GM18517 (cell line): ENCODE measurements around the gene KHDC1.
"Not testable (repeated sequence)": the region's sequence is repeated elsewhere in the genome, so short reads cannot be mapped to it uniquely, and the experiment has no call there.

Source experiments
- ATAC-seq: cut with Tn5 transposase; IDR thresholded peaks from one replicate; pipeline ENCODE4 v1.9.1; 2021; ENCODE audit warnings: mild to moderate bottlenecking, moderate library complexity; ENCODE audit not compliant: unreplicated experiment

The KHDC1 gene

GRCh38 chr6:73252703-73253102 lies 10.3 kb downstream of the KHDC1 start:
- ATAC-seq: no peak

GRCh38 chr6:73250016-73250415 lies 13.0 kb downstream of the KHDC1 start:
- ATAC-seq: no peak

- no peak for ATAC-seq
Measured at GRCh38 chr6:73248192-73248903, 14.6 kb downstream of the KHDC1 start.

- ATAC-seq: no peak
Measured at GRCh38 chr6:73242001-73242400, 21.0 kb downstream of the KHDC1 start.

GRCh38 chr6:73240730-73241129 lies 22.3 kb downstream of the KHDC1 start:
- ATAC-seq: no peak

- ATAC-seq: no peak
Measured at GRCh38 chr6:73236144-73236750, 26.7 kb downstream of the KHDC1 start.

- no peak for ATAC-seq
Measured at GRCh38 chr6:73234733-73235132, 28.3 kb downstream of the KHDC1 start.

- ATAC-seq: not testable (repeated sequence)
Measured at GRCh38 chr6:73233971-73234370, 29.0 kb downstream of the KHDC1 start.

GRCh38 chr6:73233048-73233447 lies 29.9 kb downstream of the KHDC1 start:
- no peak for ATAC-seq

- ATAC-seq: peak; percentile 57
Measured at GRCh38 chr6:73231986-73232391, 31.0 kb downstream of the KHDC1 start.

- ATAC-seq: no peak
Measured at GRCh38 chr6:73227606-73228255, 35.3 kb downstream of the KHDC1 start.

- ATAC-seq: no peak
Measured at GRCh38 chr6:73225396-73225795, 37.6 kb downstream of the KHDC1 start, which contains the start of gene KHDC1L. Gene KHDC1L (minus strand): TSS chr6:73225496. CDS start chr6:73225408, 88 bp downstream.

GRCh38 chr6:73216859-73217258 lies 46.1 kb downstream of the KHDC1 start:
- ATAC-seq: no peak

GRCh38 chr6:73209117-73209516 lies 53.9 kb downstream of the KHDC1 start:
- ATAC-seq: no peak

- no peak for ATAC-seq
Measured at GRCh38 chr6:73207221-73207837, 55.7 kb downstream of the KHDC1 start.

GRCh38 chr6:73204252-73204651 lies 58.7 kb downstream of the KHDC1 start:
- no peak for ATAC-seq

GRCh38 chr6:73203098-73203497 lies 59.9 kb downstream of the KHDC1 start:
- no peak for ATAC-seq

- ATAC-seq: no peak
Measured at GRCh38 chr6:73200735-73201134, 62.3 kb downstream of the KHDC1 start.

- ATAC-seq: no peak
Measured at GRCh38 chr6:73200247-73200646, 62.7 kb downstream of the KHDC1 start.

GRCh38 chr6:73194744-73195143 lies 68.3 kb downstream of the KHDC1 start:
- ATAC-seq: no peak

- not testable (repeated sequence) for ATAC-seq
Measured at GRCh38 chr6:73193302-73193701, 69.7 kb downstream of the KHDC1 start.
